RWPE2 (cell line): ENCODE data around the gene NAA40.

Experiments
- ATAC-seq: fragments of 200-7000 bp; cut with Tn5 transposase; 3 replicates; pipeline ENCODE4 v1.9.1; 2021; ENCODE audit warnings: low read depth
- DNase-seq: peaks from one replicate; pipeline ENCODE4 v3.0.0-alpha.2; 2020; ENCODE audit warnings: low spot score
- H3K27ac ChIP-seq: fragments of 450-650 bp; 2 replicates; pipeline ENCODE4 v1.5.1; 2017; ENCODE audit warnings: mild to moderate bottlenecking; ENCODE audit not compliant: poor library complexity, severe bottlenecking
- H3K27me3 ChIP-seq: fragments of 250-450 bp; sonication (Bioruptor Pico); 2 replicates; pipeline ENCODE4 v1.5.1; 2021; ENCODE audit warnings: mild to moderate bottlenecking, moderate library complexity; ENCODE audit not compliant: insufficient read depth, poor library complexity, severe bottlenecking
- H3K36me3 ChIP-seq: fragments of 250-450 bp; sonication (Bioruptor Pico); 2 replicates; pipeline ENCODE4 v1.5.1; 2020; ENCODE audit warnings: low read depth, mild to moderate bottlenecking, moderate library complexity
- H3K4me1 ChIP-seq: fragments of 250-450 bp; sonication (Bioruptor Pico); 2 replicates; pipeline ENCODE4 v1.5.1; 2021; ENCODE audit warnings: mild to moderate bottlenecking, moderate library complexity; ENCODE audit not compliant: insufficient read depth, poor library complexity, severe bottlenecking
- H3K4me3 ChIP-seq: fragments of 250-450 bp; sonication (Bioruptor Pico); 2 replicates; pipeline ENCODE4 v1.5.1; 2021; ENCODE audit warnings: mild to moderate bottlenecking, moderate library complexity; ENCODE audit not compliant: severe bottlenecking
- H3K9me3 ChIP-seq: fragments of 250-450 bp; sonication (Bioruptor Pico); 2 replicates; pipeline ENCODE4 v1.5.1; 2021; ENCODE audit warnings: mild to moderate bottlenecking, moderate library complexity; ENCODE audit not compliant: severe bottlenecking
- CTCF ChIP-seq: fragments of 450-650 bp; IDR thresholded peaks from one replicate; pipeline ENCODE4 v1.5.1; 2017; ENCODE audit warnings: mild to moderate bottlenecking, moderate library complexity; ENCODE audit not compliant: poor library complexity, severe bottlenecking

NAA40 gene

GRCh38 chr11:63937713-63938478, 906 bp upstream of the NAA40 start:
- peak; percentile 33 for ATAC-seq
- Histone ChIP-seq H3K4me1 (peaks cover 4% of the 10 kb centered on the region), H3K36me3 (0 out of 2 replicates have a peak, but pooled peaks cover 2% of the 10 kb centered on the region), H3K4me3 (peak overlapping the region; percentile 59), H3K27ac (peak overlapping the region; percentile 70), H3K9me3 (no peaks in the 10 kb centered on the region), H3K27me3 (no peaks in the 10 kb centered on the region)
- TF ChIP-seq CTCF, result no peak
- DNase-seq, result no peak

GRCh38 chr11:63939397-63939891, 642 bp downstream of the NAA40 start:
- Histone ChIP-seq H3K27ac (peak overlapping the region; percentile 70), H3K9me3 (no peaks in the 10 kb centered on the region), H3K4me3 (peak overlapping the region; percentile 59), H3K36me3 (0 out of 2 replicates have a peak, but pooled peaks cover 2% of the 10 kb centered on the region), H3K4me1 (peaks cover 4% of the 10 kb centered on the region), H3K27me3 (no peaks in the 10 kb centered on the region)
- TF ChIP-seq CTCF, result no peak
- no peak for ATAC-seq
- DNase-seq, result no peak

- DNase-seq, result no peak
- peaks cover 4% of the 10 kb centered on the region for H3K4me1 ChIP-seq
- H3K4me3 ChIP-seq, result no peak overlapping the region
- no peaks in the 10 kb centered on the region for H3K27me3 ChIP-seq
- 0 out of 2 replicates have a peak, but pooled peaks cover 2% of the 10 kb centered on the region for H3K36me3 ChIP-seq
- no peaks in the 10 kb centered on the region for H3K9me3 ChIP-seq
- H3K27ac ChIP-seq, result no peak overlapping the region
- ATAC-seq, result no peak
- TF ChIP-seq CTCF, result no peak
Measured at GRCh38 chr11:63940786-63941185, 2.0 kb downstream of the NAA40 start.

GRCh38 chr11:63941901-63942300, 3.1 kb downstream of the NAA40 start:
- H3K27ac ChIP-seq, result no peak overlapping the region
- peaks cover 12% of the 10 kb centered on the region for H3K36me3 ChIP-seq
- no peaks in the 10 kb centered on the region for H3K27me3 ChIP-seq
- TF ChIP-seq CTCF, result no peak
- H3K4me1 ChIP-seq, result peaks cover 4% of the 10 kb centered on the region
- no peak overlapping the region for H3K4me3 ChIP-seq
- ATAC-seq (no peak), DNase-seq (no peak)
- H3K9me3 ChIP-seq, result no peaks in the 10 kb centered on the region

GRCh38 chr11:63942803-63943202, 4.0 kb downstream of the NAA40 start:
- DNase-seq, result no peak
- TF ChIP-seq CTCF, result no peak
- Histone ChIP-seq H3K4me1 (peaks cover under 1% of the 10 kb centered on the region), H3K27ac (no peak overlapping the region), H3K27me3 (no peaks in the 10 kb centered on the region), H3K9me3 (no peaks in the 10 kb centered on the region), H3K36me3 (peaks cover 21% of the 10 kb centered on the region), H3K4me3 (no peak overlapping the region)
- ATAC-seq, result no peak
